ENCODE results near the gene TCHP. TPM values are rescaled to one million over a fixed set of nuclear protein-coding genes. Genes with fewer than 3 reads are reported as not detected.

TCHP gene
- total and polyA plus RNA-seq, 7 experiments from 2014 or later, result 10.1 to 40.0 (median 29.8) TPM

DNA sequence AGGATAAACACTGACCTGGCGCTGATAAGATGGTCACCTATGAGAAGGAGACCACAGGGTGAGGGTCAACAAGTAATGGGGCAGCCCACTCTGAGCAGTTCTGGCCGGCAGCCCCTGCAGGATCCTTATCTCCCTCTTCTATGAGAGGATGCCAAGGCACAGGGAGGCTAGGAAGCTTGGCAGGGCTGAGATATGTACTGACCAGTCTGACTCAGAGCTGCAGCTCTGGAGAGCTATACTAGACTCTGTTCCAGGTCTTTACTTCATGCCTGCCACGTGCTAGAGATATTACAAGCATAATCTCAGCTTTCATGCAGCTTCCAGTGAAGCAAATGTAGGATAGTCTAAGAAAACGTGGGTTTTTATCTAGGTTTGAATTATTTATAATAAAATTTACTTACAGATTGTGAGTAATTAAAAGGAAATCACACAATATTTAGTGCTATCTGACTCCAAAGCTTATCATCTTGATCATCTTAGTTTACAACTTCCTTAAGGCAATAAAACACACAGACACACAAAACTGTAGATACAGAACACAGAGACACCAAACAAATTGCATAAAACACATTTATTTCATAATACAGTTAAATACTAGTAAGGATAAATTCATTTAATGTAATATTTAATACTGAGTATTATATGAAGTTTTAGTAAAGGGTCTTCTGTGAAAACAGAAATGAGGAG is 63.8 kb downstream of the TCHP start:
- peaks cover 0 to 38% (median 8%) of the 10 kb centered on the region in 7 donors for H3K4me1 Mint-ChIP-seq
- H3K9me3 Mint-ChIP-seq, result no peaks in the 10 kb centered on the region
- H3K36me3 Mint-ChIP-seq, result peaks cover 7 to 54% (median 39%) of the 10 kb centered on the region in 5 donors
- DNase-seq (no peak), ATAC-seq (no peak)
- H3K9me3 ChIP-seq (ENCODE audit: control insufficient read depth in 2 of 3, low read length in 3 of 3), result no peaks in the 10 kb centered on the region
- H3K4me3 Mint-ChIP-seq, result no peak overlapping the region
- no peaks in the 10 kb centered on the region for H3K27me3 ChIP-seq (ENCODE audit: control insufficient read depth in 2 of 2, insufficient read depth in 2 of 2, low read length in 2 of 2)
- CTCF ChIA-PET, result interaction anchor here (1.0 kb wide), 1 partner anchor 37 kb away, joined by 6 read pairs; no protein-coding TSS in a partner anchor
- H3K4me1 ChIP-seq (ENCODE audit: control insufficient read depth in 2 of 2, insufficient read depth in 2 of 2, low read length in 2 of 2), result peaks cover 0 to 10% of the 10 kb centered on the region in 2 donors
- no peaks in the 10 kb centered on the region for H3K27me3 Mint-ChIP-seq
- H3K27ac ChIP-seq (ENCODE audit: low read depth, low read length), result peak overlapping the region; percentile 19
- no peak overlapping the region for H3K4me3 ChIP-seq (ENCODE audit: low read length)
- peak overlapping the region in 5 of 9 donors; percentile 28 to 83 (median 63) for H3K27ac Mint-ChIP-seq
- H3K36me3 ChIP-seq (ENCODE audit: control insufficient read depth in 2 of 3, insufficient read depth in 3 of 3, low read length in 3 of 3), result peaks cover 6 to 82% (median 29%) of the 10 kb centered on the region in 3 experiments
- intact Hi-C loops (cut with micrococcal nuclease), result no loop called here
- POLR2A ChIA-PET, result interaction anchor here (0.9 to 1.1 kb wide), 2 partner anchors 31 to 100 kb away, joined by 3 read pairs; no protein-coding TSS in a partner anchor

DNA sequence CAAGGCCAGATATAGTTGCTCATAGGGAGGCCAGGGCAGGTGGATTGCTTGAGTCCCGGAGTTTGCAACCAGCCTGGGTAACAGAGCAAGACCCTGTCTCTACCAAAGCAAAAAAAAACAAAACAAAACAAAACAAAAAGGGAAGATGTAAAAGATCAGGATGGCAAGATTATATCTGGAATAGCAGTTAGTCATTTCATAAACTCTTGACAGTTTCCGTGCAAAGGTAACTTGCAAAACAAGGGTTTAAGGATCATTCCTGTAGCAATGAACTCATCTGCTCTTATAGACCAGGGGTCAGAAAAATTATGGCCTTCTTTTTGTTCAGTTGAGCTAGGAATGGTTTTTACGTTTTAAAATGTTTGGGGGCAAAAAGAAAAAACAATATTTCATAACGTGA is 66.5 kb downstream of the TCHP start:
- intact Hi-C loops (cut with micrococcal nuclease), result no loop called here
- ChIA-PET POLR2A (no interaction called here), CTCF (no interaction called here)
- Histone ChIP-seq H3K9me3 (ENCODE audit: control insufficient read depth in 2 of 3, low read length in 3 of 3) (no peaks in the 10 kb centered on the region), H3K36me3 (ENCODE audit: control insufficient read depth in 2 of 3, insufficient read depth in 3 of 3, low read length in 3 of 3) (peaks cover 12 to 77% (median 14%) of the 10 kb centered on the region in 3 experiments), H3K4me3 (ENCODE audit: low read length) (no peak overlapping the region), H3K27me3 (ENCODE audit: control insufficient read depth in 2 of 2, insufficient read depth in 2 of 2, low read length in 2 of 2) (no peaks in the 10 kb centered on the region), H3K27ac (ENCODE audit: low read depth, low read length) (no peak overlapping the region), H3K4me1 (ENCODE audit: control insufficient read depth in 2 of 2, insufficient read depth in 2 of 2, low read length in 2 of 2) (peaks cover 0 to 10% of the 10 kb centered on the region in 2 donors)
- Mint-ChIP-seq H3K9me3 (no peaks in the 10 kb centered on the region), H3K4me1 (peaks cover 0 to 42% (median 9%) of the 10 kb centered on the region in 7 donors), H3K4me3 (no peak overlapping the region), H3K27ac (peak overlapping the region in 3 of 9 donors; percentile 57 to 78 (median 68)), H3K27me3 (no peaks in the 10 kb centered on the region), H3K36me3 (peaks cover 11 to 46% (median 36%) of the 10 kb centered on the region in 5 donors)
- DNase-seq (no peak), ATAC-seq (no peak)

DNA sequence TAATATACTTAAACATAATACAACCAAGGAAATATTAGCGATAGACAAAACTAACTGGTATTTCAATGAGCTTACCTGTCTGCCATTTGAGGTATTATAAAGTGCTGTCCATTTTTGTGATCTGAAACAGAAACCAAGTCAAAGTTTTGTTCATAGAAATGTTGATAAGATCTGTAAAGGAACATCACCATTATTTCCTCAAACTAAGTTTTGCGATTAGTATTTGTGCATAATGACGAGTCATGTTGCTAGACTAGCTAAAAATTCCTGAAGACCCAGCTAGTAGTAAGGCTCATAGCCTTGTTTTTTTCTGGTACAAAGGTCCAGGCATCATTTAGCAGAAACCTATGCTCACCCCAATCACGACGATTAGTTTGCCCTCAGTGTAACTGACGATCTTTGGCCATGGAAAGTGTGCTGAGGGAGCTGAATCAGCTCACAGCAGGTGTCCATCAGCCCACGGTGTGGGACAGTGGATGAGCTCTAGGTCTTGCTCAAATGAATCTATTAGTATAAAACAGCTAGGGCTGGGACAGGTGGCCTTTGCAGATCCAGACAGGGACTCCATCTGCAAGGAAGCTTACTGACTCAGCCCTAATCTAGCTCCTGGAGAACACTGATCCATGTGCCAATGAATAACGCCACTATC is 67.4 kb downstream of the TCHP start:
- H3K27me3 ChIP-seq (ENCODE audit: control insufficient read depth in 2 of 2, insufficient read depth in 2 of 2, low read length in 2 of 2), result no peaks in the 10 kb centered on the region
- no peaks in the 10 kb centered on the region for H3K9me3 Mint-ChIP-seq
- intact Hi-C loops (cut with micrococcal nuclease), result no loop called here
- H3K27ac ChIP-seq (ENCODE audit: low read depth, low read length), result no peak overlapping the region
- H3K36me3 Mint-ChIP-seq, result peaks cover 12 to 48% (median 38%) of the 10 kb centered on the region in 5 donors
- H3K36me3 ChIP-seq (ENCODE audit: control insufficient read depth in 2 of 3, insufficient read depth in 3 of 3, low read length in 3 of 3), result peaks cover 8 to 74% (median 13%) of the 10 kb centered on the region in 3 experiments
- CTCF ChIA-PET, result no interaction called here
- DNase-seq, result no peak
- no peak for ATAC-seq
- H3K4me1 Mint-ChIP-seq, result peaks cover 0 to 43% (median 9%) of the 10 kb centered on the region in 7 donors
- no peak overlapping the region for H3K4me3 ChIP-seq (ENCODE audit: low read length)
- H3K27me3 Mint-ChIP-seq, result no peaks in the 10 kb centered on the region
- H3K4me3 Mint-ChIP-seq, result peak overlapping the region in 1 of 10 donors; percentile 40
- H3K27ac Mint-ChIP-seq, result peak overlapping the region in 7 of 9 donors; percentile 6 to 85 (median 30)
- H3K9me3 ChIP-seq (ENCODE audit: control insufficient read depth in 2 of 3, low read length in 3 of 3), result no peaks in the 10 kb centered on the region
- POLR2A ChIA-PET, result no interaction called here
- H3K4me1 ChIP-seq (ENCODE audit: control insufficient read depth in 2 of 2, insufficient read depth in 2 of 2, low read length in 2 of 2), result peaks cover 0 to 10% of the 10 kb centered on the region in 2 donors

Other genes with a start within 250 kb of the TCHP start
- gene FAM222A, start 186.4 kb upstream of the TCHP start, total RNA-seq, result 1 to 10 TPM in 2 of 5 experiments, under 1 TPM in 3; 0.24 to 1.6 (median 0.80) TPM
- gene FAM222A, start 186.4 kb upstream of the TCHP start, polyA plus RNA-seq, result under 1 TPM; 0.08 to 0.09 TPM
- under 1 TPM in 1 of 5 experiments, not detected in 4; 0.81 TPM for gene TRPV4, start 66.9 kb upstream of the TCHP start, total RNA-seq
- not detected for gene TRPV4, start 66.9 kb upstream of the TCHP start, polyA plus RNA-seq
- gene GLTP, start 19.7 kb upstream of the TCHP start, total RNA-seq, result 10 to 100 TPM; 19.2 to 36.2 (median 22.1) TPM
- gene GLTP, start 19.7 kb upstream of the TCHP start, polyA plus RNA-seq, result 10 to 100 TPM; 30.0 to 35.2 TPM
- gene GIT2, start 96.1 kb downstream of the TCHP start, total RNA-seq, result 100 to 1,000 TPM in 3 of 5 experiments, 10 to 100 TPM in 2; 70.3 to 128 (median 109) TPM
- 10 to 100 TPM; 63.2 to 87.1 TPM for gene GIT2, start 96.1 kb downstream of the TCHP start, polyA plus RNA-seq
- 10 to 100 TPM; 53.3 to 82.8 (median 67.0) TPM for gene ANKRD13A, start 99.2 kb downstream of the TCHP start, total RNA-seq
- gene ANKRD13A, start 99.2 kb downstream of the TCHP start, polyA plus RNA-seq, result 10 to 100 TPM; 33.4 to 57.0 TPM
- gene C12orf76, start 148.2 kb downstream of the TCHP start, total RNA-seq, result 10 to 100 TPM; 14.6 to 28.7 (median 27.8) TPM
- gene C12orf76, start 148.2 kb downstream of the TCHP start, polyA plus RNA-seq, result 10 to 100 TPM; 14.3 to 21.0 TPM
- gene IFT81, start 224.1 kb downstream of the TCHP start, total RNA-seq, result 1 to 10 TPM in 4 of 5 experiments, under 1 TPM in 1; 0.66 to 1.3 (median 1.3) TPM
- gene IFT81, start 224.1 kb downstream of the TCHP start, polyA plus RNA-seq, result under 1 TPM; 0.72 to 0.99 TPM